Sciatic nerve (tissue), 2 donors: Measurements from ENCODE around the gene LOC128125822.
"Not testable (repeated sequence)": the region's sequence is repeated elsewhere in the genome, so short reads cannot be mapped to it uniquely, and the experiment has no call there.

Experiments
- ATAC-seq: fragments of 200-7000 bp; cut with Tn5 transposase; one replicate; pipeline ENCODE4 v1.9.1; 2020; ENCODE audit warnings: mild to moderate bottlenecking, moderate library complexity
- DNase-seq: peaks from one replicate; pipeline ENCODE4 v3.0.0-alpha.2; 2020; ENCODE audit warnings: low spot score
- intact Hi-C: fragments of 100-400 bp; cut with DNase I; formaldehyde crosslinking; loops from one replicate; pipeline ENCODE4 v1.14.2; 2022
- donor health status: DM: no; HTN: no; CAD: no.
- donor health status: DM: no; HTN: no; CAD: no.

The LOC128125822 gene

GRCh38 chr6:63578757-63579156 lies 6.5 kb downstream of the LOC128125822 start:
- ATAC-seq, result no peak
- no peak for DNase-seq
- intact Hi-C loops, result no loop called here

DNA sequence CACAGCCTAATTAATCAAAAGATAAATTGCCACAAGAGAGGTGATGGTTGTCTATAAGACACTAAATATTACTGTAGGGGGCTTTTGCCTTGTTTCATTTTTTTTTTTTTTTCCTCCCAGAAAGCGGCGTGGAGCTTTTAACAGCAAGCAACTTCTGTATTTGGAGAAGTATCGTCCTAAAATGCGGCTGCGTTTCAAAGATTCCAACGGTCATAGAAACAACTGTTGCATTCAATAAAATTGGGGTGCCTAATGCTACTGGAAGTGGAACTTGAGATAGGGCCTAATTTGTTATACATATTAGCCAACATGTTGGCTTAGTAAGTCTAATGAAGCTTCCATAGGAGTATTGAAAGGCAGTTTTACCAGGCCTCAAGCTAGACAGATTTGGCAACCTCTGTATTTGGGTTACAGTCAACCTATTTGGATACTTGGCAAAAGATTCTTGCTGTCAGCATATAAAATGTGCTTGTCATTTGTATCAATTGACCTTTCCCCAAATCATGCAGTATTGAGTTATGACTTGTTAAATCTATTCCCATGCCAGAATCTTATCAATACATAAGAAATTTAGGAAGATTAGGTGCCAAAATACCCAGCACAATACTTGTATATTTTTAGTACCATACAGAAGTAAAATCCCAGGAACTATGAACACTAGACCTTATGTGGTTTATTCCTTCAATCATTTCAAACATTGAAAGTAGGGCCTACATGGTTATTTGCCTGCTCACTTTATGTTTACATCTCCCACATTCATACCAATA lies 7.8 kb downstream of the LOC128125822 start:
- intact Hi-C loops, result no loop called here
- ATAC-seq (no peak), DNase-seq (no peak)

DNA sequence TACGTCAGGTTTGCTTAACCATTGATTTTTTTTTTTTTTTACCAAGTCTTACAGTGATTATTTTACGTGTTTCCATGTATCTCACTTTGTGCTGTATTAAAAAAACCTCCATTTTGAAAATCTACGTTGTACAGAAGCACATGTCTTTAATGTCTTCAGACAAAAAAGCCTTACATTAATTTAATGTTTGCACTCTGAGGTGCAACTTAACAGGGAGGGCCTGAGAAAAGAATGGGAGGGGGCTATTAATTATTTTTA lies 8.4 kb downstream of the LOC128125822 start:
- ATAC-seq (no peak), DNase-seq (no peak)
- intact Hi-C loops, result no loop called here

GRCh38 chr6:63581355-63582013 lies 9.2 kb downstream of the LOC128125822 start:
- intact Hi-C loops, result no loop called here
- ATAC-seq (no peak), DNase-seq (no peak)

DNA sequence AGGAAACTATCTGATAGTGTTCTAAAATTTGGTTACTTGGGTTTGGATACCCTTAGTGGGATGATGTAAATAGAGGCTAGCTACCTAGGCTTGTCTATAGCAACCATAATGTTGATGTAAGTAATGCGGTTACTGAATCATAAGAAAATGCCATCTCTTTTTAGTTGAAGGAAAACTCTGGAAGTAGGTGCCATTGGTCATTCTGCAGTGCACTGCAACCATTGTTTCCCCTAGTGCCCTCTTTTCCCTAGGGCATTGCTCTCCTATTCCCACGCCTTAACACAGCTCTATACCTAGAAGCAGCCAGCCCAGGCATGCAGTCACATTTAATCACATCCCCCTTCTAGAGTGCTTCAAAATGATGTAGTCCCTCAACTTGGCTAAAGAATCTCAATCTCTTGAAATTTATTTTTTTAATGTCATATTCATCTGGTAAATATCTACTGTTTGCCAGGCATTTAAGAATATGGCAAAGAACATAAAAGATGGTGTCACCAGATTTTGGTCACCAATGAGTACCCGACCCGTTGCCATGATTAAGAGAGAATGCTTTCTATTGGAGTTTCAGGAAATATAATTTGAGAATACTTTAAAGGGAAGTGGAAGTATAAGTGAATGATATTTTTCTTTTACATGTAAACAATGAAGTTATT lies 10.4 kb downstream of the LOC128125822 start:
- no peak for ATAC-seq
- DNase-seq, result no peak
- intact Hi-C loops, result no loop called here

DNA sequence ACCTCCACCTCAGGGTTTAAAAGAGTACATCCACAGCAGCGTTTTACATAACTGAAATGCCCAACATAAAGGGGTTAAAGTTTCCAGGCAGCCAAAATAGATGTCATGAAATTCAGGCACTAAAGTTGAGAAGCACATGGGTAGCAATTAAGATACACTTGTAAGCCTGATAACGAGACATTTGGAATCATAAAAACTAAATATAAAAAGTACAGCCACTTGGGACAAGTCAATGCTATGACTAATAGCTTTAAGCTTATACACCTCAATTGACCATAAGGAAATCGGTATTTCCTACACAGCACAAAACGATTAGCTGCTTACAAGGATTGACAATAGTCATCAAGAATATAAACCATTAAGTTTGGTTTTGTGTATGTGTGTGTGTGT lies 11.8 kb downstream of the LOC128125822 start:
- ATAC-seq, result no peak
- intact Hi-C loops, result no loop called here
- no peak for DNase-seq

- no peak for ATAC-seq
- intact Hi-C loops, result no loop called here
- no peak for DNase-seq
These were observed 12.3 kb downstream of the LOC128125822 start for GRCh38 chr6:63584566-63584965.

DNA sequence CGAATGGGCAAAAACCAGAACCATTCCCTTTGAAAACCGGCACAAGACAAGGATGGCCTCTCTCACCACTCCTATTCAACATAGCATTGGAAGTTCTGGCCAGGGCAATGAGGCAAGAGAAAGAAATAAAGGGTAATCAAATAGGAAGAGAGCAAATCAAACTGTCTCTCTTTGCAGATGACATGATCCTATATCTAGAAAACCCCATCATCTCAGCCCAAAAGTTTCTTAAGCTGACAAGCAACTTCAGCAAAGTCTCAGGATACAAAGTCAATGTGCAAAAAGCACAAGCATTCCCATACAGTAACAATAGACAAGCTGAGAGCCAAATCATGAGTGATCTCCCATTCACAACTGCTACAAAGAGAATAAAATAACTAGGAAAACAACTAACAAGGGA lies 13.4 kb downstream of the LOC128125822 start:
- intact Hi-C loops, DNase-seq, ATAC-seq: not testable (repeated sequence)

DNA sequence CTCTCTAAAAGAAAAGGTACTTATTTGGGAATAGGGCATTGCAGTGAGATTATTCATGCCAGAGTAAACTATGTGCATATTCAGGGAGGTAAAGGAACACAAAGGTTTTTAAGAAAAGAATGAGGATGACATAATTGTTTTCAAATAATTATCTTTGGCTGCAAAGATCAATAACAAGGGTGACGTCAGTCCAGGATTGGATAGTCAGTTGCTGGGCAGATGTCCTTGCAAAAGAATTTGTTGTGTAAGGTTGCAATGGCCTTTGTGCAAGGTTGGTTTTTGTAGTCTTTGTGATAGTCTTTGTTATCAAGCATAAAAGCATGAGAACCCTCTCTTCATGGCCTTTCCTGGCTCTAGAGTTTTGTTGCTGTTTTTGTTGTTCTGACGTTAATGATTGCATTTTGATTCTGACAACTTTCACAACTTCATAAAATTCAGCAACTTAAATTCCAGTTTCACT lies 17.7 kb downstream of the LOC128125822 start:
- ATAC-seq, result no peak
- intact Hi-C loops, result no loop called here
- DNase-seq, result no peak

DNA sequence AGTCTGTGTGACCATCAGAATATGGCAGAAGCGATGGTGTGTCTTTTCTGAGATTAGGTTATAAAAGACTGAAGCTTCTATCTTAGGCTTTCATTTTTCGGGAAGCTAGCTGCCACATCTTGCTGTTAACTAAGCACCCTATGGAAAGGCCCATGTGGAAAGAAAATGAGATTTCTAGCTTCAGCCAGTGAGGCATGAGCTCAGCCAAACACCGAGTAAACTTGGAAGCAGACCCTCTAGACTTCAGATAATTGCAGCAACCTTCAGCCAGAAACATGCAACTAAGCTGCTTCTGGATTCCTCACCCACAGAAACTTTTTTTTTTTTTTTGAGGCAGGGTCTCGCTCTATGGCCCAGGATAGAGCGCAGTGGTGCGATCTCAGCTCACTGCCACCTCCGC lies 20.6 kb downstream of the LOC128125822 start:
- no peak for DNase-seq
- intact Hi-C loops, result no loop called here

GRCh38 chr6:63597141-63598048 lies 25.1 kb downstream of the LOC128125822 start:
- ATAC-seq (peak; percentile 11), DNase-seq (no peak)
- intact Hi-C loops, result no loop called here

More for the DNA sequence above, 20.6 kb downstream of the LOC128125822 start:
- ATAC-seq, result no peak

DNA sequence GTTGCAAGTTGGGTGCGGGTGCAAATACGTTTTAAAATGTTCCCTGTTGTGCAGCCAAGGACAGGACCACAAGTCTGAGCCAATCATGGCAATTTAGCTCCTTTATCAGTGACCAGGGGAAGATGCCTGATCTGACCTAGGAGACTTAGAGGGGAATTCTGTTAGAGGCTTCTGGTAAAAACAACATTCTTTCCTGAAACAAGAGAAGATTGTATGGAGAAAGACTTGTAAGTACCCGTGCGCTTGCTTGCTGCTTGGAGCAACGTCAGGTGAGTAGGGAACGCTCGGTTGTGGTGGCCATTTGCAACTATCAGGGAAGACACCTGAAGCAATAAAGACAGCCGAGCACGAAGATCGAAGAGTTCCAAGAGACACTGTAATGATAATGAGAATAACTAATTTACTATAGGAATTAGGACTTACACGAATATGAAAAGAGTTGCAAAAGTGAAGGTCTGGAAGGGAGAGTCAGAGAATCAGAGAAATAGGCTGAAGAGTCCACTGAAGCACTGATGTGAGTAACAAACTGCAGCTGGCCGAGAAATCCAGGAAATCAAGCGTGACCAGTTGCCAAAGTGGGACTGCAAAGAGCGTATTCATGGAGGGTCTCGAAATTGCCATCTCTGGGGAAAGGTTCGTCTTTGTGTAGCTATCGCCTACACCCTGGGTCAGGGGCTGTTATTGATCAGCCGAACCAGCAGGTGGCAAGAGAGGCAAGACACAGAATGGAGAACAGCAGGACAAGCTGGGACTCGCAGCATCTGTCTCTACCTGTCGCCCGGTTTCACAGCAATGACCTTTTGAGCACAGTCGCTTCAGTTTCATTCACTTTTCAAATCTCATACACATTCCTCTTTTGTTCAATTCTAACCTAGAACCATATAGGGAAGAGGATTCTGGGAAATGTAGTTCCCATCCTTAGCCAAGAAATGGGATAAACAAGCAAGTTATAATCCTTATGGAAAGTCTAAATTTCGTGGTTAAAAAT lies 26.1 kb downstream of the LOC128125822 start:
- DNase-seq (peak; percentile 72), ATAC-seq (peak; percentile 95)
- intact Hi-C loops, result no loop called here

- intact Hi-C loops, result no loop called here
- no peak for DNase-seq
- ATAC-seq, result no peak
These were observed 27.0 kb downstream of the LOC128125822 start for GRCh38 chr6:63599243-63599642.

GRCh38 chr6:63600136-63600535 lies 27.9 kb downstream of the LOC128125822 start:
- intact Hi-C loops, result no loop called here
- DNase-seq, result no peak
- no peak for ATAC-seq

DNA sequence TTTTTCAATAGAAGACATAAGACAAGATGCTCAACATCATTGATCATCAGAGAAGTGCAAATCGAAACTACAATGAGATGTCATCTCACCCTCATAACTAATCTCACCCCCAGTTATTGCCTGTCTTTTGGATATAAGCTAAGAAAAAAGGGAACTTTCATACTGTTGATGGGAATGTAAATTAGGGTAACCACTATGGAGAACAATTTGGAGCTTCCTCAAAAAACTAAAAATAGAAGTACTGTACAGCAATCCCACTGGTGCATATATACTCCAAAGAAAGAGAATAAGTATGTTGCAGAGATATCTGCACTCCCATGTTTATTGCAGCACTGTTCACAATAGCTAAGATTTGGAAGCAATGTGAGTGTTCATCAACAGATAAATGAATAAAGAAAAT lies 37.0 kb downstream of the LOC128125822 start:
- DNase-seq, result no peak
- intact Hi-C loops, result no loop called here
- no peak for ATAC-seq

DNA sequence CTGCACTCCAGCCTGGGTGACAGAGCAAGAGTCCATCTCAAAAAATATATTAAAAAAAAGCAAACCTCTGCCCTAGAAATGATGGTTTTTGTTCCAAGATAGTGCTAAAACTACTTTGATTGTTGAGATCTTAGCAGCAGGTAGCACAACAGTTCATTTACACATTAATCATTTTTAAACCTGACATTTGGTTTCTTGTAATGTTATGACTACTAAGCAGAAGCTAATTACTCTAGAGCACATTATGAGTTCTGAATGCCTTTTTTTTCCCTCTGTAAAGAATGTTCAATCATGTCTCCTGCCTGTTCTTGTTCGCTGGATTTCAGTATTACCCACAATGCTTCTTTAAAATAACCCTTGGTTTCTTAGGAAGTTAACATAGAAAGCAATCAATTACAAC lies 38.7 kb downstream of the LOC128125822 start:
- no peak for DNase-seq
- no peak for ATAC-seq
- intact Hi-C loops, result no loop called here

DNA sequence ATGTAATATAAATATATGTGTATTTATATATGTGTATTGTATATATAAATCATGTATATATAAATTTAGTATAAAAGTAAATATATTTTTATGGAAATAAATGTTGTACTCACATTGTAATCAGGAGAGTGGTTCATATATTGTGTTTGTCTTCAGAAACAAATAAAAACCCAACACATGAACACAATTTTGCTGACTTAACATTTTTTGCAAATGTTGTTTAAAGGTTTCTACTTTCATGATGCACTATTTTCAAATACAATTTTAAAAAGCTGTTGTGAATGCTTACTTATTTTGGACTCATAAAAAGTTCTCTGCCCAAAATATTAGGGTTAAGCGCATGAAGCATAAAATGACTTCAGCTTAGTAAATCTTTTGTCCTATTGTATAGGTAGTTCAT lies 39.3 kb downstream of the LOC128125822 start:
- ATAC-seq (no peak), DNase-seq (no peak)
- intact Hi-C loops, result no loop called here

DNA sequence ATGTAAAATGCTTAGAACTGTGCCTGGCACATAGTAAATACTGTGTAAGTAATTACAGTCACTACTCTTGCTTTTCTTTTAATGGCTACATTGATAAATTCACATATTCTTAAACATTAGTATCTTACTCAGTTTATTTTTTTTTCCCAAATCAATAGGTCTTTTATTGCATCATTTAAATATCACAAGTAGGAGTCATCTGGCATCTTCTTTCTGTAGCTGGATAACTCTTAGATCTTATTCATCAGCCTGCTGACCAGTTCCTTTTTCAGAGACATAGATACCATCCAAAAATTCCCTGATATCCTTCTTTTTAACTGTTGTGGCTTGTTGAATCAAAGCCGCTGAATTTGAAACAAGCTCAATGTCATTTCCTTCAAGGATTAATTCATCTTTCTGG lies 43.3 kb downstream of the LOC128125822 start:
- DNase-seq (no peak), ATAC-seq (no peak)
- intact Hi-C loops, result no loop called here
